ENCODE results near the gene SGCA.

DNA sequence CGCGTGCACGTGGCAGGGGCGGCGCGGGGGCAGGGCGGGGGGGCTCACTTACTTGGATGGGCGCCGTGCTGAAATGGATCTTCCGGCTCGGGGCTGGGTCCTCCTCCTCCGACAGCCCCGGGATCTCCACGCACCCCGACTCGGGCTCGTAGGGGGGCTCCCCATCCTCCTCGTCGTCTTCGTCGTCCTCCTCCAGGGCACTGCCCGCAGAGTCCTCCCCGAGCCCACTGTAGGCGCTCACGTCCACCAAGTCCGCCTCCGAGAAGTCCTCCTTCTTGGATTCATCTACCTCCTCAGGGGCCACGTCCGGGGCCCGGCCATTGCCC, 16.8 kb upstream of the SGCA start:
- TF ChIP-seq POLR2AphosphoS5 (IDR thresholded peaks at IDR 0.05; ENCODE audit: low read depth) = no peak
- TF ChIP-seq, protein P1, sequence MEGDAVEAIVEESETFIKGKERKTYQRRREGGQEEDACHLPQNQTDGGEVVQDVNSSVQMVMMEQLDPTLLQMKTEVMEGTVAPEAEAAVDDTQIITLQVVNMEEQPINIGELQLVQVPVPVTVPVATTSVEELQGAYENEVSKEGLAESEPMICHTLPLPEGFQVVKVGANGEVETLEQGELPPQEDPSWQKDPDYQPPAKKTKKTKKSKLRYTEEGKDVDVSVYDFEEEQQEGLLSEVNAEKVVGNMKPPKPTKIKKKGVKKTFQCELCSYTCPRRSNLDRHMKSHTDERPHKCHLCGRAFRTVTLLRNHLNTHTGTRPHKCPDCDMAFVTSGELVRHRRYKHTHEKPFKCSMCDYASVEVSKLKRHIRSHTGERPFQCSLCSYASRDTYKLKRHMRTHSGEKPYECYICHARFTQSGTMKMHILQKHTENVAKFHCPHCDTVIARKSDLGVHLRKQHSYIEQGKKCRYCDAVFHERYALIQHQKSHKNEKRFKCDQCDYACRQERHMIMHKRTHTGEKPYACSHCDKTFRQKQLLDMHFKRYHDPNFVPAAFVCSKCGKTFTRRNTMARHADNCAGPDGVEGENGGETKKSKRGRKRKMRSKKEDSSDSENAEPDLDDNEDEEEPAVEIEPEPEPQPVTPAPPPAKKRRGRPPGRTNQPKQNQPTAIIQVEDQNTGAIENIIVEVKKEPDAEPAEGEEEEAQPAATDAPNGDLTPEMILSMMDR (conservative IDR thresholded peaks at IDR 0.05; ENCODE audit: low read depth in 2 of 2) = no peak

All from GM23338 (cell line).